ENCODE measurements around the gene CROCC2.

- TF ChIP-seq CTCF (IDR thresholded peaks at IDR 0.05), result no peak
- TF ChIP-seq POLR2A (IDR thresholded peaks at IDR 0.05), result no peak
- TF ChIP-seq EP300 (IDR thresholded peaks at IDR 0.05), result no peak
- no peak for TF ChIP-seq POLR2AphosphoS5 (IDR thresholded peaks at IDR 0.05)
Observed at GRCh38 chr2:240926516-240927389, 20.6 kb downstream of the CROCC2 start.
